ENCODE measurements around the gene MARS2.
"Not testable (repeated sequence)": the region's sequence is repeated elsewhere in the genome, so short reads cannot be mapped to it uniquely, and the experiment has no call there.

MARS2 gene

GRCh38 chr2:197706839-197707207, 1.7 kb downstream of the MARS2 start:
- DNase-seq (ENCODE audit: low read depth) = no peak

- DNase-seq (ENCODE audit: low read depth) = peak; percentile 52
These were observed 2.4 kb downstream of the MARS2 start for GRCh38 chr2:197707316-197708213.

- DNase-seq (ENCODE audit: low read depth) = peak; percentile 32
These were observed 3.2 kb downstream of the MARS2 start for GRCh38 chr2:197708331-197708730.

- DNase-seq (ENCODE audit: low read depth) = not testable (repeated sequence)
These were observed 4.0 kb downstream of the MARS2 start for GRCh38 chr2:197709140-197709539.

DNA sequence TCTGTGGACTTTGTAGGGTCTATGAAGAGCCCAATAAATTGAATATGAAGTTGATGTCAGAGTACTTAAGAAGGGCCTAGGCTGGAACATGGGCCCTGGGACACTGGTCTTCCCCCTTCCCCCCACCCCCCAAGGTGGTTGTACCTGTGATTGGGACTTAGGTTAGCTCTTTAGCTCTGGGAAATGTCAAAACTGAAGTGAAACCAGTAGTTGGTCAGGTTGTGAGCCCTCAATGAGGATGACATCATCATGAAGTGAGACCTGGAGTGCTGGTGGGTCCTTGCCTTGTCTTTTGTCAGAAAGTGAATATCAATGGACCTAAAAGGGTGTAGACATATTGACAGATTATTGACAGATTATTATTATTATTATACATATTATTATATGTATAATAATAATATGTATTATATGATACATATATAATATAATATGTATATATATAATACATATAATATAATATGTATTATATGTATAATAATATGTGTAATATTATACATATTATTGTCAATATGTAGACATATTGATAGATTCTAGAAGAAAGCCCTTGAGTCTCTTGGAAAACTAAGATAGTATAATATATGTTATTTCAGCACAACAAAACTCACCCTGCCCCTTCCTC, 5.4 kb downstream of the MARS2 start:
- DNase-seq (ENCODE audit: low read depth) = no peak

DNA sequence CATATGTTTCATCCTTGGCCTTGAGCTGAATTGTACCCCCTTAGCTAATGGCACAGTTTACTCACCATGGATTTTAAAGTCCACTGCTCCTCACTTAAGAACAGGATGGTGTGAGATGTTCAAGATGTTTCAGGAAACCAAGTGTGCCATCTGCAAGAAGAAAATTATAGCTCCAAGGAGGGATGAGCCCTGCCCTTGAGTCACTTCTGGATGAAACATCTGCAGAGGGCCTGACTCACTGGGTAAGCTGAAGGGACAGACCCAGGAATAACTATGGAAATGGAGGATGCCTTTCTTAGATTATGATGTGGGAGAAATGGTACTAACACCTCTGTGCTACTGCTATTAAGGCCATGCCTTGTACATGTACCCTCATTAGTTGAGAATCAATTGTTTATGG, 6.4 kb downstream of the MARS2 start:
- DNase-seq (ENCODE audit: low read depth) = no peak

GRCh38 chr2:197713271-197713670, 8.1 kb downstream of the MARS2 start:
- DNase-seq (ENCODE audit: low read depth) = no peak

DNA sequence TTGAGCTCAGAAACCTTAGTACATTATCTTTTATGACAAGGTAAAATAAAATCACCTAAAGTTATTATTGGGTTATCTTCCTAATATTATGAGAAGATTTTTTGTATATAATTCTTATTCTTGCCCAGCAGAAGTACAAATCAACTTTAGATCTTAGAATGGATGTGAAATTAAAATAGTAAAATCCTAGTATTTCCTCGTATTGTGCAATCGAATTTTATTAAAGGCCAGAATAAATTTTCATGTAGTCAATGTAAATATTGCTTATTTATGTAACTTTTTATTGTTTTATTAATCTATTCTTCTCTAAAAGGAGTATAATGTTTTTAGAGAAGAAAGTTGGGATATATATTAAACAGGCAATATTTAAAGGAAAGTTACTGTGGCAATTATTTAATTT, 12.7 kb downstream of the MARS2 start:
- DNase-seq (ENCODE audit: low read depth) = no peak

GRCh38 chr2:197727011-197727410, 21.8 kb downstream of the MARS2 start:
- no peak for DNase-seq (ENCODE audit: low read depth)

DNA sequence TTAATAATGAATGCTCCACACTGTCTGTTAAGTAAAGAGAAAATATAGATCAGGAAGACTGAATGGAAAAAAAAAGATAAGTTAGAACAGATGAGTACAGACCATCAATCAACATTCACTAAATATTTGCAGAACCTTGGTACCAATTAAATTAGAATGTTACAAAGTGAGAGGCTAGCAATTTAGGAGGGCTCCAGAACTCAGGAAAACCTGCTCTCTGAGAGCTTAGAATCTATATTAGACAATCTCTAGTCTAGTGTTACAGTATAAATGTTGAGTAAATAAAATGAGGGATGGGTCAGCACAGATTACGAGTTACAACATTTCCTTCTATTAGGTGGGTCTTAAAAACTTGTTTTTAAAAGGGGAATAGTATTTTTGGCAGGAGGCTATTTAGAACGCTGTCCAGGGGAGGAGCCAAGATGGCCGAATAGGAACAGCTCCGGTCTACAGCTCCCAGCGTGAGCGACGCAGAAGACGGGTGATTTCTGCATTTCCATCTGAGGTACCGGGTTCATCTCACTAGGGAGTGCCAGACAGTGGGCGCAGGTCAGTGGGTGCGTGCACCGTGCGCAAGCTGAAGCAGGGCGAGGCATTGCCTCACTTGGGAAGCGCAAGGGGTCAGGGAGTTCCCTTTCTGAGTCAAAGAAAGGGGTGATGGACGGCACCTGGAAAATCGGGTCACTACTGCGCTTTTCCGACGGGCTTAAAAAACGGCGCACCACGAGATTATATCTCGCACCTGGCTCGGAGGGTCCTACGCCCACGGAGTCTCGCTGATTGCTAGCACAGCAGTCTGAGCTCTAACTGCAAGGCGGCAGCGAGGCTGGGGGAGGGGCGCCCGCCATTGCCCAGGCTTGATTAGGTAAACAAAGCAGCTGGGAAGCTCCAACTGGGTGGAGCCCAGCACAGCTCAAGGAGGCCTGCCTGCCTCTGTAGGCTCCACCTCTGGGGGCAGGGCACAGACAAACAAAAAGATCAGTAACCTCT, 23.7 kb downstream of the MARS2 start:
- DNase-seq (ENCODE audit: low read depth) = not testable (repeated sequence)

- DNase-seq (ENCODE audit: low read depth) = no peak
These were observed 35.0 kb downstream of the MARS2 start for GRCh38 chr2:197740200-197740599.
